GM19467 (cell line): ENCODE results near the gene THAP8.

ENCODE experiments used
- ATAC-seq: cut with Tn5 transposase; IDR thresholded peaks from one replicate; pipeline ENCODE4 v1.9.1; 2021; ENCODE audit warnings: mild to moderate bottlenecking, moderate library complexity; ENCODE audit not compliant: unreplicated experiment

Gene THAP8, protein sequence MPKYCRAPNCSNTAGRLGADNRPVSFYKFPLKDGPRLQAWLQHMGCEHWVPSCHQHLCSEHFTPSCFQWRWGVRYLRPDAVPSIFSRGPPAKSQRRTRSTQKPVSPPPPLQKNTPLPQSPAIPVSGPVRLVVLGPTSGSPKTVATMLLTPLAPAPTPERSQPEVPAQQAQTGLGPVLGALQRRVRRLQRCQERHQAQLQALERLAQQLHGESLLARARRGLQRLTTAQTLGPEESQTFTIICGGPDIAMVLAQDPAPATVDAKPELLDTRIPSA

GRCh38 chr19:36054119-36054732 is at the start of gene THAP8:
THAP8 (minus strand) TSS chr19:36054285; CDS start chr19:36054217, 68 bp downstream.
- ATAC-seq: peak; percentile 75

- no peak for ATAC-seq
Observed at GRCh38 chr19:36103040-36103626, 49.0 kb upstream of the THAP8 start.

GRCh38 chr19:36101550-36102327 is 47.7 kb upstream of the THAP8 start:
- ATAC-seq: no peak

DNA sequence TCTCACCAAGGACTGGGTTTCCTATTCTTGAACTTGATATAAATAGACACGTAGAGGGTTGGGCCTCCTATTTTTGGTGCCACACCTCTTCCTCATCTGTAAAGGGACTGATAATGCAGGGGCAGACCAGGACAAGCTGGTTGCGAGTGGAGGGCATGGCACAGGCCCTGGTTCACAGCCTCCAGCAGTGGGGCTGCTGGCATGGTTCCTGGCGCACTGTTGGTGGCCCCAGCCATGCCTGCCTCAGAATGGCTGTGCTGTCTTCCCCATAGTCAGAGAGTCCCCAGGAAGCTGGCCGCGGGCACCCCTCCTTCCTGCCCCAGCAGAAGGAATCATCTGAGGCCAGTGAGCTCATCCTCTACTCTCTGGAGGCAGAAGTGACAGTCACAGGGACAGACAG is 46.4 kb upstream of the THAP8 start:
- ATAC-seq: no peak

GRCh38 chr19:36099166-36099785 is 45.2 kb upstream of the THAP8 start:
- ATAC-seq: no peak

DNA sequence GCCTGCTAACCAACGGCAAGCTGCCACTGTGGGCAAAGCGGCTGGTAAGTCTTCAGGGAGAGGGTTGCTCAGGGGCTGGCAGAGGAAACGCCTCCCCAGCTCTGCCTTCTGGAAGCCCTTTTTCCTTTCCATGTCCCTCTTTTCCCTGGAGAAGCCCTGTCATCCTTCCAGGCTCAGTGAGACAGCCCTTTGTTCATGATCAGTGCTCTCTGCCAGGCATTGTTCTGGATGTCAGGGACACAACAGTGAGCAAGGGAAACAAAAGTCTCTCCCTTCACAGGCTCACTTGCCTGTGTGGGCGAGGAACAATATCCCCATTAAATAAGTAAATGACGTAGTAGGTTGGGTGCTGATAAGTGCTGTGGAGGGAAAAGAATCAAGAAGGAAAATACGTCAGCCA is 43.0 kb upstream of the THAP8 start:
- ATAC-seq: no peak

DNA sequence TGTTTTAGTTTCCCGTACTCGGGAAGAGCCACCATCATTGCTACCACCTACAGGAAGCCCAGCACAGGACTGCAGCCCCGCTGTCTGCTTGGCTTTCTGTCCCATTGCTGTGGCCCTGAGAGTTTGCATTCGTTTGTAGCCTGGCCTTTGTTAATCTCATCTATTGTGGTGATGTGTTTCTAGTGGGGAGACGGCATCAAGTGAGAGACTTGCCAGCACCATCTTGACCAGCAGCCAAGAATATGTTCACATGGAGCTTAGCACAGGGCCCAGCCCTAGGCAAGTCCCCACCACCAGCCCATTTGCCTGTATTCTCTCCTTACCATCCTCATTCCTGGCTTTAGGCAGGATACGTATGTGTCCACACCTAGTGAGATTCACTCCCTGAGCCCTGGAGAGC is 39.6 kb upstream of the THAP8 start:
- no peak for ATAC-seq

GRCh38 chr19:36093146-36093662 is 39.1 kb upstream of the THAP8 start:
- ATAC-seq: no peak

DNA sequence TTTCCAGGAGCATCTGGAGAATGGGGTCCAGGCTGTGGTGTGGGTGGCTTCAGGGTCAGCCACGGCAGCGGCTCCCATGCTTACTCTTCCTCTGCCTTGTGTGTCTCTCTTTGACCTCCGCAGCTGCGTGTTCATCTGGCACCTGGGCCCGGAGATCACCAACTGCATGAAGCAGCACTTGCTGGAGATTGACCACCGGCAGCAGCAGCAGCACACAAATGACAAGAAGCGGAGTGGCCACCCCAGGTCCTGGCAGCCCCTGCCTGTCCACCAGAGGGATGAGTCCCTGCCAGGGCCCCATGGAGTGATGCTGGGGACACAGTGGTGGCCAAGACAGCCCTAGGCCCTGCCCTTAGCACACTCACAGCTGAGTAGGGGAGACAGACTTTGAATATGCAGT is 38.5 kb upstream of the THAP8 start:
- no peak for ATAC-seq

GRCh38 chr19:36090910-36091695 is 37.0 kb upstream of the THAP8 start:
- ATAC-seq: no peak

DNA sequence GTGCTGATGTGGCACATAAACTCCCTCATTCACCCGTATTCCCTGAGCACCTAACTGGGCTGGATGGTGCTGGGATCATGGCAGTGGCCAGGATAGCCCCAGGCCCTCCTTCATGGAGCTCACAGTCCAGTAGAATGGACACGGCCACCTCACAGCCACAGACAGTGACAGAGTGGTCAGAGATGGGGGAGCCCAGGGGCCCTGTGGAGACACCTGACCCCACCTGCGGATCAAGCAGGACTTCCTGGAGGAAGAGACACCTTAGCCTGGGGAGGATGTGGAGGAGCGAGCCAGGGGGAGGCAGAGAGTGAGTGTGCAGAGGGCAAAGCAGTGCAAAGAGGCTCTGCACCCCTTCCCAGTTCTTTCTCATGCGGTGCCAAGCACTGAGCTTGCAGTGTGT is 35.8 kb upstream of the THAP8 start:
- ATAC-seq: no peak

- no peak for ATAC-seq
Observed at GRCh38 chr19:36086326-36086725, 32.2 kb upstream of the THAP8 start.

DNA sequence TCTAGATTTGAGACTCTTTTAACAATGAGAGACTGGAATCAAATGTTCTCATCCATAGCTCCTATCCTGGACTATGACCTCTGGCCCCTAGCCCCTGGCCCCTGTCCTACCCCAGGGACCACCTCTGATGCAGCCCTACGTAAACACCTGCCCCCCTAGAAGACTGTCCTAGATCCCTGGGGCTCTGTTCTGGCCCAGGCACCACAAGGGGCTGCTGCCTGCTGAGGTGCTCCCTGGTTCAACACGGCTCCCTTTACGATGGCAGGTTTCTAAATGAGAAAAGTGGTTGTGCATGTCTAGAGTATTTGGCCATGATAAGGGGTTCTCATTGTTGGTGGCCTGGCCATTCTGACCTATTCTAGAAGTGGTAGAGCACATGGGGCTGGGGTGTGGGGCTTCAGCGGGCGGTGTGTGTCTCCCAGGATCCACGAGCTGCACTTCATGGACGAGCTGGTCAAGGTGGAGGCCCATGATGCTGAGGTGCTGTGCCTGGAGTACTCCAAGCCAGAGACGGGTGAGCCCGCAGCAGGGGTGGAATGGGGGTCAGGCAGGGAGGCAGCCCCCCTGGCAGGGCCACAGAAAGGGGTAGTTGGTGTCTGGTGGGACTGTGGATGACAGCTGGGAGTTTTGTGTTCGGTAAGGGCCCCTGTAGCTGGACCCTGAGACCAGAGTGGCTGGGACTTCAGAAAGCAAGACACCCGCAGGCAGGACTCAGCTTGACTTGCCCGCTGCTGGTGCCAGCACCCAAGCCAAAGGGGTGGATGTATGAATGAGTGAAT is 30.3 kb upstream of the THAP8 start:
- ATAC-seq: no peak

- no peak for ATAC-seq
Observed at GRCh38 chr19:36082916-36083315, 28.8 kb upstream of the THAP8 start.

GRCh38 chr19:36081894-36082293 is 27.8 kb upstream of the THAP8 start:
- ATAC-seq: no peak

GRCh38 chr19:36081385-36081784 is 27.3 kb upstream of the THAP8 start:
- no peak for ATAC-seq

GRCh38 chr19:36079389-36079945 is 25.4 kb upstream of the THAP8 start:
- ATAC-seq: no peak

- ATAC-seq: no peak
Observed at GRCh38 chr19:36073121-36073876, 19.2 kb upstream of the THAP8 start.
